Glutamatergic neuron (in vitro differentiated cells): ENCODE data around the gene DST. TPM values are rescaled to one million over a fixed set of nuclear protein-coding genes. Genes with fewer than 3 reads are reported as not detected.

ENCODE experiments used
- DNase-seq: peaks from one replicate; pipeline ENCODE4 v3.0.0; 2022
- H3K27ac Mint-ChIP-seq: one replicate; pipeline ENCODE4 v1.8.0; 2020; ENCODE audit warnings: mild to moderate bottlenecking, mixed read lengths, inconsistent platforms; ENCODE audit not compliant: unreplicated experiment
- H3K27me3 Mint-ChIP-seq: one replicate; pipeline ENCODE4 v1.8.0; 2020; ENCODE audit warnings: mild to moderate bottlenecking, moderate library complexity, mixed read lengths, inconsistent platforms; ENCODE audit not compliant: unreplicated experiment
- H3K36me3 Mint-ChIP-seq: one replicate; pipeline ENCODE4 v1.8.0; 2020; ENCODE audit warnings: mild to moderate bottlenecking, mixed read lengths, inconsistent platforms; ENCODE audit not compliant: unreplicated experiment
- H3K4me1 Mint-ChIP-seq: one replicate; pipeline ENCODE4 v1.8.0; 2020; ENCODE audit warnings: mild to moderate bottlenecking, low read depth, mixed read lengths, inconsistent platforms; ENCODE audit not compliant: unreplicated experiment
- H3K4me3 Mint-ChIP-seq: one replicate; pipeline ENCODE4 v1.8.0; 2020; ENCODE audit warnings: mild to moderate bottlenecking, mixed read lengths, inconsistent platforms; ENCODE audit not compliant: unreplicated experiment
- H3K9me3 Mint-ChIP-seq: one replicate; pipeline ENCODE4 v1.8.0; 2020; ENCODE audit warnings: mild to moderate bottlenecking, moderate library complexity, mixed read lengths, inconsistent platforms; ENCODE audit not compliant: unreplicated experiment
- total RNA-seq: library from RNA; stranded (reverse); fragmentation: NEBNext Ultra II Directional; extraction: Animal tissue kit (Norgen Biotek cat#: 25700); gene quantifications from one replicate; pipeline ENCODE4 v1.2.1, GENCODE V29; 2021; ENCODE audit not compliant: unreplicated experiment
- TF ChIP-seq, protein P1 (sequence below): fragments of 200-600 bp; sonication (generic); IDR thresholded peaks from one replicate; pipeline ENCODE4 v1.5.0; 2021; ENCODE audit not compliant: partially characterized antibody, unreplicated experiment

Gene DST
- total RNA-seq, 1 donor from 2014 or later: 981 TPM

- Mint-ChIP-seq H3K9me3 (peaks cover 4% of the 10 kb centered on the region), H3K36me3 (no peaks in the 10 kb centered on the region), H3K27ac (no peak overlapping the region), H3K4me1 (no peaks in the 10 kb centered on the region), H3K4me3 (no peak overlapping the region), H3K27me3 (no peaks in the 10 kb centered on the region)
- TF ChIP-seq, protein P1, sequence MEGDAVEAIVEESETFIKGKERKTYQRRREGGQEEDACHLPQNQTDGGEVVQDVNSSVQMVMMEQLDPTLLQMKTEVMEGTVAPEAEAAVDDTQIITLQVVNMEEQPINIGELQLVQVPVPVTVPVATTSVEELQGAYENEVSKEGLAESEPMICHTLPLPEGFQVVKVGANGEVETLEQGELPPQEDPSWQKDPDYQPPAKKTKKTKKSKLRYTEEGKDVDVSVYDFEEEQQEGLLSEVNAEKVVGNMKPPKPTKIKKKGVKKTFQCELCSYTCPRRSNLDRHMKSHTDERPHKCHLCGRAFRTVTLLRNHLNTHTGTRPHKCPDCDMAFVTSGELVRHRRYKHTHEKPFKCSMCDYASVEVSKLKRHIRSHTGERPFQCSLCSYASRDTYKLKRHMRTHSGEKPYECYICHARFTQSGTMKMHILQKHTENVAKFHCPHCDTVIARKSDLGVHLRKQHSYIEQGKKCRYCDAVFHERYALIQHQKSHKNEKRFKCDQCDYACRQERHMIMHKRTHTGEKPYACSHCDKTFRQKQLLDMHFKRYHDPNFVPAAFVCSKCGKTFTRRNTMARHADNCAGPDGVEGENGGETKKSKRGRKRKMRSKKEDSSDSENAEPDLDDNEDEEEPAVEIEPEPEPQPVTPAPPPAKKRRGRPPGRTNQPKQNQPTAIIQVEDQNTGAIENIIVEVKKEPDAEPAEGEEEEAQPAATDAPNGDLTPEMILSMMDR: no peak
- no peak for DNase-seq
Measured at GRCh38 chr6:56624728-56625069, 18.0 kb downstream of the DST start.

- Mint-ChIP-seq H3K27me3 (no peaks in the 10 kb centered on the region), H3K36me3 (no peaks in the 10 kb centered on the region), H3K27ac (no peak overlapping the region), H3K9me3 (peaks cover 3% of the 10 kb centered on the region), H3K4me1 (no peaks in the 10 kb centered on the region), H3K4me3 (no peak overlapping the region)
- TF ChIP-seq, protein P1: no peak
- no peak for DNase-seq
Measured at GRCh38 chr6:56624046-56624727, 18.5 kb downstream of the DST start.

DNA sequence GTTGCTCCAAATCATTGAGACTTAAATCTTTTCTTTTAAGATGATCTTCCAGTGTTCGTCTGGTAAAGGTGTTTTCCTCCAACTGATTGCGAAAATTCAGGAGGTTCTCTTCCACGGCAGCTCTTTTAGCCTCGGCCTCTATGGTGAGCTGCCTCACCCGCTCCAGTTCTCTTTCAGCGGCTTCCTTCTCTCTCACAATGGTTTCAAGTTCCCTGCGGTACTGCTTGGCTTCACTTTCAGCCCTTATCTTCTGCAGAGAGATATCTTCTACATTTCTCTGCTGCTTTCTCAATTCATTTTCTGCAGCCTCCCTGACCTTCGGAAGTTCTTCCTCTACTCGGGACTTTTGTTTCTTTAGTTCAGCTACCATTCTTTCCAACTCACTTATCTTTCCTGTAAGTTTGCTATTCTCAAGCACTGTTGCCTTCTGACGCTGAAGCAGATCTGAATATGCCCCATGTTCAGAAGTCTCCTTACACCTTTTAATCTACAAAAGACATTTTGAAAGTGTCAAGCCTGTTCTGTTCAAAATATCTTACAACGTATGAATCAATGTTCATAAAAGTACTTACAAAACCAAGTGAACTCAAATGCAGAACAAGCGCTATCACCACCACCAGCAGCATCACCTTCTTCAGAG, 22.3 kb downstream of the DST start:
- Mint-ChIP-seq H3K36me3 (no peaks in the 10 kb centered on the region), H3K9me3 (peaks cover 2% of the 10 kb centered on the region), H3K4me3 (no peak overlapping the region), H3K27me3 (no peaks in the 10 kb centered on the region), H3K27ac (no peak overlapping the region), H3K4me1 (no peaks in the 10 kb centered on the region)
- TF ChIP-seq, protein P1: no peak
- no peak for DNase-seq

- H3K4me1 Mint-ChIP-seq: no peaks in the 10 kb centered on the region
- no peak for DNase-seq
- no peaks in the 10 kb centered on the region for H3K27me3 Mint-ChIP-seq
- TF ChIP-seq, protein P1: no peak
- H3K9me3 Mint-ChIP-seq: no peaks in the 10 kb centered on the region
- no peak overlapping the region for H3K4me3 Mint-ChIP-seq
- no peaks in the 10 kb centered on the region for H3K36me3 Mint-ChIP-seq
- H3K27ac Mint-ChIP-seq: no peak overlapping the region
Measured at GRCh38 chr6:56618050-56618449, 24.6 kb downstream of the DST start.

DNA sequence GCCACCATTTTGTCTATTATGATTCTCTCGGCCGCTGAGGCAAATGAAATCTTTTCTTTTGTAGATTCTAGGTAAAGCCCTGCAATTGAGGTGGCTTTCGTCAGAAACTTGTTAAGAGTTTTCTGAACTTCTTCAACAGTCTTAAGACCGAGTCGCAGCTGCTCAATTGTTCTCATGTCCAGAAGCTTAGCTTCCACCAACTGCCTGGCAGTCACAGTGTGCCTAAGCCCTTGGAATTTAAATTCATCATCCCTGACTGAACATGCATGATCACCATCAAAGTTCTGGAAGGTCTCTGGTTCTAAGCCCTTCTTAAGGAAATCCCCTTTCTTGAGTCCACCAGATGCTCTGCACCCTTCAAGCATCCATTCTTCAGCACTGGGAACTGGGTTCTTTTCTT, 25.7 kb downstream of the DST start:
- no peaks in the 10 kb centered on the region for H3K9me3 Mint-ChIP-seq
- H3K27me3 Mint-ChIP-seq: no peaks in the 10 kb centered on the region
- no peaks in the 10 kb centered on the region for H3K4me1 Mint-ChIP-seq
- H3K27ac Mint-ChIP-seq: no peak overlapping the region
- no peaks in the 10 kb centered on the region for H3K36me3 Mint-ChIP-seq
- no peak overlapping the region for H3K4me3 Mint-ChIP-seq
- DNase-seq: no peak
- TF ChIP-seq, protein P1: no peak
